Fibroblast of lung (primary cell): Measurements from ENCODE around the gene OPN4. TPM values are rescaled to one million over a fixed set of nuclear protein-coding genes. Genes with fewer than 3 reads are reported as not detected.

Experiments used
- DNase-seq, 2 donors: peaks; one replicate each; pipeline versions ENCODE4 v3.0.0 to v3.0.0-alpha.2; 2010; ENCODE audit warnings: low read depth in 2 of 2
- H2AFZ ChIP-seq: 2 replicates; pipeline ENCODE4 v1.5.1; 2012; ENCODE audit warnings: low read length, control low read depth, inconsistent platforms
- H3K27ac ChIP-seq: 2 replicates; pipeline ENCODE4 v1.5.1; 2011; ENCODE audit warnings: low read length, control low read depth; ENCODE audit not compliant: insufficient read depth
- H3K27me3 ChIP-seq: 2 replicates; pipeline ENCODE4 v1.5.1; 2011; ENCODE audit warnings: mild to moderate bottlenecking, low read length; ENCODE audit not compliant: control insufficient read depth, insufficient read depth
- H3K36me3 ChIP-seq: 2 replicates; pipeline ENCODE4 v1.5.1; 2011; ENCODE audit warnings: low read length; ENCODE audit not compliant: control insufficient read depth, insufficient read depth
- H3K4me1 ChIP-seq: 2 replicates; pipeline ENCODE4 v1.5.1; 2011; ENCODE audit warnings: low read length; ENCODE audit not compliant: control insufficient read depth, insufficient read depth; ENCODE audit errors: extremely low read depth
- H3K4me2 ChIP-seq: 2 replicates; pipeline ENCODE4 v1.5.1; 2011; ENCODE audit warnings: low read length, control low read depth; ENCODE audit not compliant: insufficient read depth; ENCODE audit errors: extremely low read depth
- H3K4me3 ChIP-seq, 4 experiments: fragments of 200-600 bp in 1 of 4; sonication (generic) in 1 of 4; replicated peaks in 1 of 4; 2 replicates each; pipeline ENCODE4 v1.5.1; 2011 to 2016; ENCODE audit warnings: low read length in 4 of 4, low read depth in 3 of 4, mild to moderate bottlenecking in 3 of 4, control low read depth in 2 of 4, inconsistent platforms in 1 of 4, mixed read lengths in 1 of 4; ENCODE audit not compliant: insufficient read depth in 1 of 4; ENCODE audit errors: control extremely low read depth in 1 of 4
- H3K79me2 ChIP-seq: 2 replicates; pipeline ENCODE4 v1.5.1; 2012; ENCODE audit warnings: mild to moderate bottlenecking, low read length, inconsistent platforms; ENCODE audit not compliant: control insufficient read depth, insufficient read depth
- H3K9ac ChIP-seq: 2 replicates; pipeline ENCODE4 v1.5.1; 2011; ENCODE audit warnings: mild to moderate bottlenecking, low read length, control low read depth; ENCODE audit not compliant: insufficient read depth
- H3K9me3 ChIP-seq: 2 replicates; pipeline ENCODE4 v1.5.1; 2012; ENCODE audit warnings: low read depth, low read length; ENCODE audit not compliant: control insufficient read depth, insufficient read depth
- H4K20me1 ChIP-seq: 2 replicates; pipeline ENCODE4 v1.5.1; 2011; ENCODE audit warnings: low read length; ENCODE audit not compliant: control insufficient read depth, insufficient read depth; ENCODE audit errors: extremely low read depth
- CTCF ChIP-seq, 2 donors: IDR thresholded peaks in 1 of 2; conservative IDR thresholded peaks in 1 of 2; 1 replicate in 1 of 2; 2 replicates in 1 of 2; pipeline ENCODE4 v1.5.1; 2011 to 2012; ENCODE audit warnings: low read length in 2 of 2, control low read depth in 1 of 2, inconsistent platforms in 1 of 2, low read depth in 1 of 2, mild to moderate bottlenecking in 1 of 2
- EZH2 ChIP-seq: IDR thresholded peaks from 2 replicates; pipeline ENCODE4 v1.5.1; 2012; ENCODE audit warnings: low read length, control low read depth, mild to moderate bottlenecking; ENCODE audit errors: missing control alignments
- polyA plus RNA-seq, 2 donors: library from polyadenylated mRNA; depleted of rRNA in 1 of 2; stranded (reverse) in 1 of 2; unstranded in 1 of 2; fragments of >200 nt; gene quantifications; 2 replicates each; pipeline ENCODE4 v1.2.1, GENCODE V29; 2011 to 2012; ENCODE audit warnings: missing spikeins in 1 of 2
- total RNA-seq: library from RNA; depleted of rRNA; stranded (reverse); fragments of >200 nt; gene quantifications from 2 replicates; pipeline ENCODE4 v1.2.1, GENCODE V29; 2014

The OPN4 gene
- total and polyA plus RNA-seq, 2 donors (not counting 1 experiment from before 2014, with no cell fraction given): not detected

GRCh38 chr10:86635402-86635801 is 18.9 kb upstream of the OPN4 start:
- Histone ChIP-seq H3K27me3 (no peaks in the 10 kb centered on the region), H2AFZ (no peak overlapping the region), H3K9me3 (no peaks in the 10 kb centered on the region), H3K79me2 (no peaks in the 10 kb centered on the region), H3K9ac (no peak overlapping the region), H3K36me3 (no peaks in the 10 kb centered on the region), H4K20me1 (no peaks in the 10 kb centered on the region), H3K4me1 (no peaks in the 10 kb centered on the region), H3K27ac (no peak overlapping the region), H3K4me3 (no peak overlapping the region), H3K4me2 (peak overlapping the region; percentile 30)
- TF ChIP-seq CTCF (conservative IDR thresholded peaks at IDR 0.05 in 1 of 2, IDR thresholded peaks at IDR 0.05 in 1 of 2; ENCODE audit: low read depth in 1 of 2, low read length in 2 of 2) (no peak), EZH2 (no peak)
- peak; percentile 62 to 95 for DNase-seq

GRCh38 chr10:86636311-86636710 is 18.0 kb upstream of the OPN4 start:
- Histone ChIP-seq H3K9ac (no peak overlapping the region), H3K4me2 (no peak overlapping the region), H3K36me3 (no peaks in the 10 kb centered on the region), H3K4me3 (no peak overlapping the region), H3K79me2 (no peaks in the 10 kb centered on the region), H3K4me1 (no peaks in the 10 kb centered on the region), H4K20me1 (no peaks in the 10 kb centered on the region), H3K27ac (no peak overlapping the region), H3K9me3 (no peaks in the 10 kb centered on the region), H3K27me3 (no peaks in the 10 kb centered on the region), H2AFZ (no peak overlapping the region)
- no peak for TF ChIP-seq CTCF (conservative IDR thresholded peaks at IDR 0.05 in 1 of 2, IDR thresholded peaks at IDR 0.05 in 1 of 2; ENCODE audit: low read depth in 1 of 2, low read length in 2 of 2)
- no peak for TF ChIP-seq EZH2
- DNase-seq: peak in 1 of 2 donors; percentile 25

- H3K36me3 ChIP-seq: no peaks in the 10 kb centered on the region
- DNase-seq: no peak
- H3K79me2 ChIP-seq: no peaks in the 10 kb centered on the region
- no peak overlapping the region for H3K4me3 ChIP-seq
- no peaks in the 10 kb centered on the region for H3K4me1 ChIP-seq
- H3K27ac ChIP-seq: no peak overlapping the region
- H3K9ac ChIP-seq: no peak overlapping the region
- H3K27me3 ChIP-seq: no peaks in the 10 kb centered on the region
- H3K9me3 ChIP-seq: no peaks in the 10 kb centered on the region
- H3K4me2 ChIP-seq: no peak overlapping the region
- no peaks in the 10 kb centered on the region for H4K20me1 ChIP-seq
- TF ChIP-seq EZH2 (no peak), CTCF (conservative IDR thresholded peaks at IDR 0.05 in 1 of 2, IDR thresholded peaks at IDR 0.05 in 1 of 2; ENCODE audit: low read depth in 1 of 2, low read length in 2 of 2) (no peak)
- no peak overlapping the region for H2AFZ ChIP-seq
Observed at GRCh38 chr10:86642021-86642420, 12.3 kb upstream of the OPN4 start.
